Measurements from ENCODE around the gene CBS. TPM values are rescaled to one million over a fixed set of nuclear protein-coding genes. Genes with fewer than 3 reads are reported as not detected.
"Not testable (repeated sequence)": the region's sequence is repeated elsewhere in the genome, so short reads cannot be mapped to it uniquely, and the experiment has no call there.

Gene CBS
- total and polyA plus RNA-seq, 3 experiments from 2014 or later: 3.7 to 5.5 TPM; not detected in 1

DNA sequence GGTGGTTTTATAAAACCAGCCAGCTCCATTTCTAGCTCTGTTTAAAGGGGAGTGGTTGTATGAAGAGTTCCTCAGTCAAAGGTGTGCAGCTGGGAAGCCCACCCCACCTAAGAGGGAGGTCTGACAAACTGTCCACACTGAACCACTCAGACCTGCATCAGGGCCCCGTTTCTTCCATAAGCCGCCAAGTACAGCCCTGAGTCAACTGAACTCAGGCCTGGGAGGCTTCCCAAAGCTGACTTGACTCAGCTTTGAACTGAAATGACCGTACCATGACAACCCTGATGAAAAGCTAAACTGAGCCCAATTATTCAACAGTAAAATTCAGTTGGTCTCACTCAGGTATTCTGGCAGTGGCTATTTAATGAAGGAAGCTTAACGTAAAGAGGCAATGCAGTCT lies 26.6 kb upstream of the CBS start:
- CTCF ChIA-PET; H3K27me3 ChIP-seq (ENCODE audit: insufficient read depth, low read length, poor library complexity, severe bottlenecking); POLR2A ChIA-PET: not testable (repeated sequence)

GRCh38 chr21:43101676-43102075 lies 26.0 kb upstream of the CBS start:
- H3K4me1 ChIP-seq (ENCODE audit: insufficient read depth, low read length); H3K4me3 ChIP-seq (ENCODE audit: low read length); H3K36me3 ChIP-seq (ENCODE audit: insufficient read depth, low read length); H3K4me3 Mint-ChIP-seq; H3K27ac ChIP-seq (ENCODE audit: low read depth, low read length); H3K9me3 ChIP-seq (ENCODE audit: low read length); H3K27me3 Mint-ChIP-seq; DNase-seq; POLR2A ChIA-PET; CTCF ChIA-PET; H3K27ac Mint-ChIP-seq; H3K27me3 ChIP-seq (ENCODE audit: insufficient read depth, low read length, poor library complexity, severe bottlenecking); H3K36me3 Mint-ChIP-seq; H3K4me1 Mint-ChIP-seq; H3K9me3 Mint-ChIP-seq: not testable (repeated sequence)

More for the DNA sequence above, 26.6 kb upstream of the CBS start:
- not testable (repeated sequence) for DNase-seq; H3K27me3 Mint-ChIP-seq; H3K4me3 ChIP-seq (ENCODE audit: low read length); H3K27ac Mint-ChIP-seq; H3K4me1 ChIP-seq (ENCODE audit: insufficient read depth, low read length); H3K9me3 Mint-ChIP-seq; H3K36me3 ChIP-seq (ENCODE audit: insufficient read depth, low read length); H3K9me3 ChIP-seq (ENCODE audit: low read length); H3K27ac ChIP-seq (ENCODE audit: low read depth, low read length); H3K36me3 Mint-ChIP-seq; H3K4me3 Mint-ChIP-seq; H3K4me1 Mint-ChIP-seq

GRCh38 chr21:43101000-43101399 lies 25.4 kb upstream of the CBS start:
- H3K36me3 Mint-ChIP-seq; H3K27ac Mint-ChIP-seq; H3K36me3 ChIP-seq (ENCODE audit: insufficient read depth, low read length); H3K4me3 Mint-ChIP-seq; CTCF ChIA-PET; H3K27me3 ChIP-seq (ENCODE audit: insufficient read depth, low read length, poor library complexity, severe bottlenecking); POLR2A ChIA-PET; H3K4me1 Mint-ChIP-seq; H3K27ac ChIP-seq (ENCODE audit: low read depth, low read length); H3K4me3 ChIP-seq (ENCODE audit: low read length); H3K9me3 ChIP-seq (ENCODE audit: low read length); H3K4me1 ChIP-seq (ENCODE audit: insufficient read depth, low read length); H3K9me3 Mint-ChIP-seq; DNase-seq; H3K27me3 Mint-ChIP-seq: not testable (repeated sequence)

DNA sequence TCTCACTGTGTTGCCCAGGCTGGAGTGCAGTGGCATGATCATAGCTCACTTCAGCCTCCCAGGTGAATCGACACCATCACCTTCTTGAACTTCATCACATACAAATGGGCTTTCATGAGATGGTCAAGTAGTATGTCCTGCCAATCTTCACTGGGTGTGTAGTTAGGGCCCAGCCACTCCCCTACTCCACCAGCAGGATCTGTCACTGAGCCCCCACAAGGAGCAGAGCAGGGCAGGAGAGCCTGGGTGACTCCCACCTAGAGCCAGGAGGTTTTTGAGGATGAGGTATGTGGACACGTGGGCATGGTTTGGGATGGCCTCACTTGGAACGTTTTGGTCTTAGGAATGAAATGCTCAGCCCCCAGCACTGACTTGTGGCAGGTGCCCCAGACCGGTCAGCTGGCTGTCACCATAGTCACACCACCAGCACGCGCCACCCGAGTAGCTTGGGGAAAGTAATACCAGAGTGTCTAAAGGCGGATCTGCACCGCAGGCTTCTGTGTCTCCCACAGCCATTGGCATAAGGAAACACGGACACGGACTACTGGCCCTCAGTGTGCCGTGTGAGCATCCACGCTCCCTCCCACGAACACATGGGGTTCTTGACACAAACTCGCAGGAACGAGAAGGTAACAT lies 16.5 kb upstream of the CBS start:
- H3K27me3 ChIP-seq (ENCODE audit: insufficient read depth, low read length, poor library complexity, severe bottlenecking); DNase-seq; H3K36me3 Mint-ChIP-seq; H3K4me3 ChIP-seq (ENCODE audit: low read length); H3K27ac ChIP-seq (ENCODE audit: low read depth, low read length); POLR2A ChIA-PET; H3K36me3 ChIP-seq (ENCODE audit: insufficient read depth, low read length); H3K9me3 ChIP-seq (ENCODE audit: low read length); CTCF ChIA-PET; H3K27ac Mint-ChIP-seq; H3K27me3 Mint-ChIP-seq; H3K4me1 Mint-ChIP-seq; H3K4me3 Mint-ChIP-seq; H3K4me1 ChIP-seq (ENCODE audit: insufficient read depth, low read length); H3K9me3 Mint-ChIP-seq: not testable (repeated sequence)

DNA sequence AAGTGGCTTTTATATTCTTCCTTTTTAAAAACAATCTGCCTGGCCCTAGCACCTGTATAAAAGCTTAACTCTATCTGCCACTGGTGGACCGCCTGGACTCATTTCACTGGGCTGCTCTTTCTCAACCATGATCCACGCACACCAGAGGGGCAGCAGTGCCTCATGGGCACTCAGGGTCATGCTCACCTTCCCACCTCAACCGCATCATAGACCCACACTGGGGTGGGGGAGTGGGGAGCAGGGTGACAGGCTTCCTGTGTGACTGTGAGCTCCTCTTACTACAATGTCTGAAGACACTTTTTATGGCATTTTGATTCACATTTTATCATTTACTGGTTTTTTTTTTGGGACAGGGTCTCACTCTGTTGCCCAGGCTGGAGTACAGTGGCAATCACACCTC lies 15.3 kb upstream of the CBS start:
- H3K27ac ChIP-seq (ENCODE audit: low read depth, low read length); H3K36me3 ChIP-seq (ENCODE audit: insufficient read depth, low read length); H3K4me1 ChIP-seq (ENCODE audit: insufficient read depth, low read length); H3K9me3 Mint-ChIP-seq; CTCF ChIA-PET; H3K4me3 ChIP-seq (ENCODE audit: low read length); H3K36me3 Mint-ChIP-seq; H3K27ac Mint-ChIP-seq; H3K4me1 Mint-ChIP-seq; H3K27me3 ChIP-seq (ENCODE audit: insufficient read depth, low read length, poor library complexity, severe bottlenecking); DNase-seq; POLR2A ChIA-PET; H3K4me3 Mint-ChIP-seq; H3K9me3 ChIP-seq (ENCODE audit: low read length); H3K27me3 Mint-ChIP-seq: not testable (repeated sequence)

GRCh38 chr21:43089463-43089862 lies 13.8 kb upstream of the CBS start:
- H3K4me1 Mint-ChIP-seq; H3K4me3 Mint-ChIP-seq; H3K27ac Mint-ChIP-seq; H3K4me1 ChIP-seq (ENCODE audit: insufficient read depth, low read length); CTCF ChIA-PET; H3K27me3 Mint-ChIP-seq; H3K9me3 Mint-ChIP-seq; POLR2A ChIA-PET; H3K36me3 Mint-ChIP-seq; H3K27me3 ChIP-seq (ENCODE audit: insufficient read depth, low read length, poor library complexity, severe bottlenecking); H3K36me3 ChIP-seq (ENCODE audit: insufficient read depth, low read length); H3K4me3 ChIP-seq (ENCODE audit: low read length); H3K9me3 ChIP-seq (ENCODE audit: low read length); H3K27ac ChIP-seq (ENCODE audit: low read depth, low read length); DNase-seq: not testable (repeated sequence)

DNA sequence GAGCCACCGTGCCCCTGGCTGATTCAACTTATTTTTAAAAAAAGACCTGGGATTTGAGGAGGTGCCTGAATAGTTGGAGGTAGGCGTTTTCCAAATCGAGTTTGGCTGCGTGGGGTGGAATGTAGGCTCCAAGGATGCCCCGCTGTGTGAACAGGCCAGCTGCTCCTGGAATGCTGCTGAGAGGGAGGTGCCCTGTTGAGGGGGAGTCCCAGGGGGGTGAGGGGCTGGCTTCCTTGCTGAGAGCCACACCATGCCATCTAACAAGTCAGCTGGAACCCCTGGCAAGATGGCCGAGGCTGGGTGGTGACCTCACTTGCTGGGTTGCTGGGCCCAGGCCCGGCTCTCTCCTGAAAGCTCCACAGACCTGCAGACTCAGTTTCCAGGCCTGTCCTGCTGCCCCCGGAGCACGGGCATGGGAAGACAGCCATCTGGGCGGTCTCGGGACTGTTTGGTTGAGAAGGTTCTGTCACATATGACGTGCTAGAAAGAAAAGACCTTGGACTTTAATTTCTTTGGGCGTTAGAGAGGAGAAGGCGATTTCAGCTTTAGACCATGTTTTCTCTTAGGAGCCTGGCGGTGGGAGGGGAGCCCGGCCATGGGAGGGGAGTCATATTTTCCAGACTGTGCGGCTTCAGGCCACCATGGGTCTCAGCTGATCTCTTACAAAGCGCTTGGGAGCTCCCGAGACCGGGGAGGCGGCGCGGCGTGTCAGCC lies 7.1 kb upstream of the CBS start:
- H3K4me3 Mint-ChIP-seq; H3K4me1 Mint-ChIP-seq; POLR2A ChIA-PET; H3K36me3 ChIP-seq (ENCODE audit: insufficient read depth, low read length); H3K27ac Mint-ChIP-seq; H3K27me3 ChIP-seq (ENCODE audit: insufficient read depth, low read length, poor library complexity, severe bottlenecking); H3K9me3 ChIP-seq (ENCODE audit: low read length); H3K4me1 ChIP-seq (ENCODE audit: insufficient read depth, low read length); H3K27ac ChIP-seq (ENCODE audit: low read depth, low read length); DNase-seq; H3K36me3 Mint-ChIP-seq; CTCF ChIA-PET; H3K9me3 Mint-ChIP-seq; H3K27me3 Mint-ChIP-seq; H3K4me3 ChIP-seq (ENCODE audit: low read length): not testable (repeated sequence)

GRCh38 chr21:43076643-43077042 lies 1.0 kb upstream of the CBS start:
- H3K27ac Mint-ChIP-seq; POLR2A ChIA-PET; H3K4me1 Mint-ChIP-seq; H3K36me3 Mint-ChIP-seq; H3K4me3 Mint-ChIP-seq; H3K4me1 ChIP-seq (ENCODE audit: insufficient read depth, low read length); H3K27me3 ChIP-seq (ENCODE audit: insufficient read depth, low read length, poor library complexity, severe bottlenecking); H3K36me3 ChIP-seq (ENCODE audit: insufficient read depth, low read length); H3K9me3 Mint-ChIP-seq; H3K9me3 ChIP-seq (ENCODE audit: low read length); H3K27me3 Mint-ChIP-seq; DNase-seq; H3K27ac ChIP-seq (ENCODE audit: low read depth, low read length); CTCF ChIA-PET; H3K4me3 ChIP-seq (ENCODE audit: low read length): not testable (repeated sequence)
